Measurements from ENCODE around the gene MYOZ2. TPM values are rescaled to one million over a fixed set of nuclear protein-coding genes. Genes with fewer than 3 reads are reported as not detected.

Gene MYOZ2
- total RNA-seq, 4 donors from 2014 or later = 0.50 to 2.1 (median 0.61) TPM

DNA sequence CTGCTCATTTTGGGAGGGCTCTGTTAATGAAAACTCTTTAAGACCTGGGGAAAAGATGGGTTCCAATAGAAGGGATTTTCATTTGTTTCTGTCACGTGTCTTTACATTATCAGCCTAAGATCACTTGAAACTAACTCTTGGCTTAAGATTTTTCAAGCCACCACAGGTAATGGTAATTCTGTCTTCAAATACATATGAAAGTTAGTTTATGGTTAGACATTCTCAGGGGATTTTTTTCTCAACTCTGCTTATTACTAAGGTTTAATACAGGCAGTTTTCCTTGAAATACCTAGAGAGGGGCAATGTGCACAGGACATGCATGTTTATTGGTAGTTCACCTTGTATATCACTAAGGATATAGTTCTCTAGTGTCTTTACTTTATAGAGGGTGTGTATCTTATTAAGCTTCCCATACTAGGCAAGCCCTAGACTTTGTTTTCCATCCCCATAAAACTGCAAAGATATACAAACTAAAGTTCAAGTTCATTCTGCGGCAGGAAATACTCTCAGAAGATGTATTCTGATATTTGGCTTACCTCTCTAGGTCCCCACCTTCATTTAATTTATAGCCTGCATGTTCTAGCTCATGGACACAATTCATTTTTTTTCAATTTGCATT, 38.2 kb upstream of the MYOZ2 start:
- Histone ChIP-seq H3K36me3 (no peaks in the 10 kb centered on the region), H3K27me3 (no peaks in the 10 kb centered on the region), H3K9me3 (no peaks in the 10 kb centered on the region), H3K27ac (replicated peaks in 1 of 4) (no peak overlapping the region), H3K4me1 (peaks cover 0 to 8% (median 3%) of the 10 kb centered on the region in 4 donors), H3K4me3 (no peak overlapping the region)
- WGBS = 91% methylated on average over 2 of the region's 2 CpGs
- TF ChIP-seq CTCF (IDR thresholded peaks at IDR 0.05) (no peak), POLR2AphosphoS5 (IDR thresholded peaks at IDR 0.05) (no peak), EP300 (IDR thresholded peaks at IDR 0.05) (no peak), POLR2A (IDR thresholded peaks at IDR 0.05; ENCODE audit: low read depth) (no peak)
- DNase-seq (ENCODE audit: extremely low spot score) = no peak
- intact Hi-C loops (cut with DNase I) = no loop called here

DNA sequence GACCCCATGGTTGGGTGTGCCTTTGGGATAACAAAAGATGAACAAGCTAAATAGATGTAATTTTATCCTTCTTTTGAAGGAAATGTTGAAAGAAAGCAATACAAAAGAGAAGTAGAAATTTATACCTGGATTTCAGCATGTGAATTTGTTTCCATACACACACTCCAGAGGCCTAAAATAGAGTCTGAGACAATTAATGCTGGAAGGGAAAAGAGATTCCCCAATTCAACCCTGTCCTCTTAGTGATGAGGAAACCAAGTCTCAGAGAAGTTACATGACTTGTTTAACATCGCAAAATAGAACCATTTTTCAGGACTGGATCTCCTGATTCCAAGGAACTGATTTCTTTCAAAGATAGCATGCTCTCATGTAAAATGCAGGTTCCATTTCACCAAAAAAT, 37.3 kb upstream of the MYOZ2 start:
- no peak for TF ChIP-seq CTCF (IDR thresholded peaks at IDR 0.05)
- no peak for TF ChIP-seq POLR2A (IDR thresholded peaks at IDR 0.05; ENCODE audit: low read depth)
- TF ChIP-seq EP300 (IDR thresholded peaks at IDR 0.05) = no peak
- no peak for TF ChIP-seq POLR2AphosphoS5 (IDR thresholded peaks at IDR 0.05)
- H3K27me3 ChIP-seq = no peaks in the 10 kb centered on the region
- H3K9me3 ChIP-seq = no peaks in the 10 kb centered on the region
- no peak overlapping the region for H3K27ac ChIP-seq (replicated peaks in 1 of 4)
- intact Hi-C loops (cut with DNase I) = no loop called here
- H3K4me3 ChIP-seq = no peak overlapping the region
- DNase-seq (ENCODE audit: extremely low spot score) = no peak
- H3K4me1 ChIP-seq = peaks cover 7 to 15% (median 11%) of the 10 kb centered on the region in 4 donors
- H3K36me3 ChIP-seq = no peaks in the 10 kb centered on the region
- WGBS = 96% methylated on average over 1 of the region's 1 CpG

- H3K4me1 ChIP-seq = peaks cover 12 to 24% (median 14%) of the 10 kb centered on the region in 4 donors
- DNase-seq (ENCODE audit: extremely low spot score) = no peak
- H3K4me3 ChIP-seq = no peak overlapping the region
- no peaks in the 10 kb centered on the region for H3K27me3 ChIP-seq
- intact Hi-C loops (cut with DNase I) = no loop called here
- H3K9me3 ChIP-seq = no peaks in the 10 kb centered on the region
- H3K36me3 ChIP-seq = no peaks in the 10 kb centered on the region
- peak overlapping the region in 1 of 4 donors; percentile 26 for H3K27ac ChIP-seq (replicated peaks in 1 of 4)
- 64% methylated on average over 1 of the region's 1 CpG for WGBS
- TF ChIP-seq POLR2AphosphoS5 (IDR thresholded peaks at IDR 0.05) = peak in 1 of 2 donors; percentile 31
- no peak for TF ChIP-seq CTCF (IDR thresholded peaks at IDR 0.05)
These were observed 36.3 kb upstream of the MYOZ2 start for GRCh38 chr4:119099227-119099810.

- intact Hi-C loops (cut with DNase I) = loop anchor here (5.0 kb wide), 1 partner anchor 112 kb away; the partner anchor contains the start of gene USP53
- Histone ChIP-seq H3K36me3 (no peaks in the 10 kb centered on the region), H3K4me1 (peaks cover 14 to 28% (median 16%) of the 10 kb centered on the region in 4 donors), H3K9me3 (no peaks in the 10 kb centered on the region), H3K4me3 (no peak overlapping the region), H3K27me3 (no peaks in the 10 kb centered on the region), H3K27ac (replicated peaks in 1 of 4) (peak overlapping the region in 1 of 4 donors; percentile 36)
- TF ChIP-seq POLR2A (IDR thresholded peaks at IDR 0.05; ENCODE audit: low read depth) (no peak), CTCF (IDR thresholded peaks at IDR 0.05) (no peak), EP300 (IDR thresholded peaks at IDR 0.05) (no peak), POLR2AphosphoS5 (IDR thresholded peaks at IDR 0.05) (no peak)
- DNase-seq (ENCODE audit: extremely low spot score) = no peak
- 4% methylated on average over 1 of the region's 1 CpG for WGBS
These were observed 35.0 kb upstream of the MYOZ2 start for GRCh38 chr4:119100655-119101054.

All from esophagus muscularis mucosa (tissue), 4 donors.